HEK293T (cell line): ENCODE measurements around the gene SAMMSON.
A peak's percentile ranks its signal among the peaks of the same experiment; 100 is the strongest.

Experiments
- CTCF ChIA-PET: fragments of 350-600 bp; formaldehyde crosslinking; extraction: SDS; loops from one replicate; lab custom pipeline; 2021; ENCODE audit warnings: antibody characterized with exemption, inconsistent platforms; lab: Yijun Ruan, JAX
- POLR2A ChIA-PET: fragments of 350-600 bp; formaldehyde crosslinking; extraction: SDS; loops from one replicate; lab custom pipeline; 2020; ENCODE audit warnings: antibody characterized with exemption, inconsistent platforms; lab: Yijun Ruan, JAX
- DNase-seq: peaks from one replicate; pipeline ENCODE4 v3.0.0; 2012; ENCODE audit warnings: mixed read lengths; ENCODE audit errors: extremely low spot score
- ARNT ChIP-seq: fragments of 450-650 bp; IDR thresholded peaks from 2 replicates; pipeline ENCODE4 v1.6.1; 2017; ENCODE audit warnings: mild to moderate bottlenecking
- BHLHE40 ChIP-seq: fragments of 450-650 bp; IDR thresholded peaks from 2 replicates; pipeline ENCODE4 v1.6.1; 2016; ENCODE audit warnings: mild to moderate bottlenecking, moderate library complexity, borderline replicate concordance
- CTBP1 ChIP-seq: fragments of 450-650 bp; IDR thresholded peaks from 2 replicates; pipeline ENCODE4 v1.6.1; 2016; ENCODE audit warnings: borderline replicate concordance
- ELF4 ChIP-seq: fragments of 450-650 bp; IDR thresholded peaks from 2 replicates; pipeline ENCODE4 v1.6.1; 2017; ENCODE audit warnings: antibody characterized with exemption
- FOXA1 ChIP-seq: fragments of 450-650 bp; IDR thresholded peaks from 2 replicates; pipeline ENCODE4 v1.6.1; 2016; ENCODE audit warnings: mild to moderate bottlenecking
- FOXK2 ChIP-seq: fragments of 450-650 bp; IDR thresholded peaks from 2 replicates; pipeline ENCODE4 v1.6.1; 2016; ENCODE audit warnings: mild to moderate bottlenecking
- FOXM1 ChIP-seq: fragments of 450-650 bp; IDR thresholded peaks from 2 replicates; pipeline ENCODE4 v1.6.1; 2017; ENCODE audit warnings: mild to moderate bottlenecking, borderline replicate concordance
- HDGF ChIP-seq: fragments of 450-650 bp; IDR thresholded peaks from 2 replicates; pipeline ENCODE4 v1.6.1; 2017; ENCODE audit warnings: antibody characterized with exemption, borderline replicate concordance
- L3MBTL2 ChIP-seq: fragments of 450-650 bp; conservative IDR thresholded peaks from 2 replicates; pipeline ENCODE4 v1.6.1; 2016; ENCODE audit warnings: mild to moderate bottlenecking
- LEF1 ChIP-seq: fragments of 450-650 bp; IDR thresholded peaks from 2 replicates; pipeline ENCODE4 v1.6.1; 2017; ENCODE audit warnings: mild to moderate bottlenecking, borderline replicate concordance
- NFRKB ChIP-seq: fragments of 450-650 bp; IDR thresholded peaks from 2 replicates; pipeline ENCODE4 v1.6.1; 2016; ENCODE audit warnings: mild to moderate bottlenecking, moderate library complexity
- PKNOX1 ChIP-seq: fragments of 450-650 bp; IDR thresholded peaks from 2 replicates; pipeline ENCODE4 v1.6.1; 2016
- SP1 ChIP-seq: fragments of 450-650 bp; IDR thresholded peaks from 2 replicates; pipeline ENCODE4 v1.6.1; 2017
- SUZ12 ChIP-seq: fragments of 450-650 bp; IDR thresholded peaks from 2 replicates; pipeline ENCODE4 v1.6.1; 2016; ENCODE audit warnings: mild to moderate bottlenecking
- TARDBP ChIP-seq: fragments of 450-650 bp; IDR thresholded peaks from 2 replicates; pipeline ENCODE4 v1.6.1; 2016
- ZNF384 ChIP-seq: fragments of 450-650 bp; IDR thresholded peaks from 2 replicates; pipeline ENCODE4 v1.6.1; 2016

SAMMSON gene

DNA sequence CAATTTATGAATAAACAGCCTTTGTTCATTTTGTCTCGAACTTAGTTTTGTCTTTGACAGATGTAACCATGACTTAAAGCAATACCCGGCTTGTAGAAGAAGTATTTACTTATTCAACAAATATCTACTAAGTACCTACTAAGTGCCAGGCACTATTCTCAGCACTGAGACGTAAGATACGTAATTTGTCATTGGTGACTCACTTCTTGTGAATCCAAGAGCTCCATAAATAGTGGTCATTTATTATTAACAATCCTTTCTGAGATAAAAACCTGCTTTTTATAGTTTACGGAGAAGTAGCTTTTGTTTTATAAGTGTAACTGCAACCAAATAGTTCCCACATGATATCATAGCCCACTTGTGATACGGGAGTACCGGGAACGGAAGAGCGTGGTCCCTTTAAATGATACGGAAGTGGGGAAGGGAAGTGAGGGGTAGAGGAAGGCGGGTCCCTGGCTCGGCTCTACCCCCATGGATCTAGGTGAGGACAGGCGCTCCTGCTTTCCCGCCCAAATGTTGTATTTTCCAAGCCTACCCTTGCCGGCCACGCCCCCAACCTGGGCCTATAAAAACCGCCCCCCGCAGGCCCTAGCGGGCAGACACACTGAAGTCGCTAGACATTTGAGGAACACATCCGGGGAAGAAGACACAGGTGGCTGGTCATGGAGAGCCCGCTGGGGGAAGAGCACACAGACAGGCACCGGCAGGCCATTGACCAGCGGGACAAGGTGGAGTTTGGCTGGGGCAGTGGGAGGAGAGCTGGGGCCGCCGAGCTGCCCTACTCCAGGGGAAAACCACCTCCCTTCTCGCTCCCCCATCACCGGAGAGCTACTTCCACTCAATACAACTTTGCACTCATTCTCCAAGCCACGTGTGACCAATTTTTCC is at the start of gene SAMMSON:
SAMMSON (plus strand) TSS at position 594 of the 888 bp plus-strand sequence.
- CTCF ChIA-PET: no interaction called here
- TF ChIP-seq ELF4: no peak
- no peak for TF ChIP-seq PKNOX1
- TF ChIP-seq NFRKB: no peak
- no peak for TF ChIP-seq SUZ12
- 0 out of 2 replicates have a peak, but pooled peaks have one; percentile 28 for TF ChIP-seq L3MBTL2
- TF ChIP-seq ARNT: no peak
- TF ChIP-seq LEF1: no peak
- POLR2A ChIA-PET: no interaction called here
- no peak for DNase-seq

GRCh38 chr3:69951616-69952015 is 47.9 kb upstream of the SAMMSON start:
- no peak for TF ChIP-seq ZNF384
- no peak for TF ChIP-seq NFRKB
- no peak for TF ChIP-seq L3MBTL2
- no peak for TF ChIP-seq SP1
- no peak for TF ChIP-seq HDGF
- no peak for TF ChIP-seq TARDBP
- no peak for TF ChIP-seq ELF4
- no peak for TF ChIP-seq ARNT
- TF ChIP-seq FOXK2: no peak
- no peak for TF ChIP-seq PKNOX1
- no peak for TF ChIP-seq CTBP1
- no peak for TF ChIP-seq LEF1
- TF ChIP-seq BHLHE40: no peak
- no peak for TF ChIP-seq FOXA1
- ChIA-PET CTCF (interaction anchor here (0.6 kb wide), 2 partner anchors 64 to 1276 kb away, joined by 3 to 5 read pairs; no protein-coding TSS in a partner anchor), POLR2A (no interaction called here)
- DNase-seq: no peak

DNA sequence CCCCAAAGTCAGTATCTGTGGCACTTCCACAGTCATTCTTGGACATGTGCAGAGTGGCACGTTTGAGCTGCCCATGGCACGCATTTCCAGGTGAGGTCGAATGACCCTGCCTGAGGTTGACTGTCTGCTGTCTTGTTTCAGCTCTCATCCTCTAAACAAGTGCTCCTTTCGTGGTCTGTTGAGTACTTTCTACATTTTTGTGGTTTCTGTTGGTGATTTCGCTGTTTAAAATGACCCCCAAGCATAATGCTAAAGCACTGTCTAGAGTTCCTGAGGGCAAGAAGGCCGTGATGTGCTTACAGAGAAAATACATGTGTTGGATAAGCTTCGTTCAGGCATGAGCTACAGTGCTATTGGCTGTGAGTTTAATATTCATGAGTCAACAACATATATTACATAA is 40.0 kb upstream of the SAMMSON start:
- CTCF ChIA-PET: no interaction called here
- no peak for TF ChIP-seq ARNT
- no peak for TF ChIP-seq FOXK2
- no peak for TF ChIP-seq LEF1
- TF ChIP-seq SP1: no peak
- TF ChIP-seq FOXM1: no peak
- no peak for TF ChIP-seq ZNF384
- no peak for TF ChIP-seq TARDBP
- TF ChIP-seq ELF4: no peak
- no peak for TF ChIP-seq BHLHE40
- no peak for TF ChIP-seq PKNOX1
- no peak for TF ChIP-seq SUZ12
- TF ChIP-seq FOXA1: no peak
- no peak for TF ChIP-seq L3MBTL2
- TF ChIP-seq HDGF: no peak
- POLR2A ChIA-PET: no interaction called here
- no peak for DNase-seq

GRCh38 chr3:69961706-69962439 is 37.7 kb upstream of the SAMMSON start:
- ChIA-PET CTCF (no interaction called here), POLR2A (no interaction called here)
- TF ChIP-seq L3MBTL2: no peak
- TF ChIP-seq PKNOX1: no peak
- TF ChIP-seq FOXM1: no peak
- no peak for TF ChIP-seq ZNF384
- TF ChIP-seq LEF1: no peak
- no peak for TF ChIP-seq TARDBP
- TF ChIP-seq FOXK2: no peak
- no peak for DNase-seq

DNA sequence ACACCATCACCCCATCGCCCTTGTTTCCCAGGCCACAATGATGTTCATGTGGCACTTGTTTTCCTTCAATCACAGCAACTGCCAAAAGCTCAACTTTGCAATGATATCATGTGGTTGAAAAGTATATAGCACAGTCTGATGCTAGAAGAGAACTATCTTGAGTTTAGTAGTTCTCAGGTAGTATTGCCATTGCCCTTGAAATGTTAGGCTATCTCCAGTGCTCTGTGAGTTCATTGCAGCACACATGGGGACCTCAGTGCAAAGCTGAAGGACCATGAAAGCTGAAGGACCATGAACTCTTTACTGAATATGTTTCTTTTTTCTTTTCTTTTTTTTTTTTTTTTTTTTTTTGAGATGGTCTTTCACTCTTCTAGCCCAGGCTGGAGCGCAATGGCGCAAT is 35.9 kb upstream of the SAMMSON start:
- POLR2A ChIA-PET: no interaction called here
- CTCF ChIA-PET: no interaction called here
- DNase-seq: no peak
- no peak for TF ChIP-seq HDGF
- TF ChIP-seq ZNF384: no peak
- TF ChIP-seq TARDBP: no peak

GRCh38 chr3:69967156-69967555 is 32.4 kb upstream of the SAMMSON start:
- DNase-seq: no peak
- POLR2A ChIA-PET: no interaction called here
- CTCF ChIA-PET: no interaction called here
- TF ChIP-seq SP1 (no peak), NFRKB (no peak), CTBP1 (no peak), ARNT (no peak), BHLHE40 (no peak)
